Measurements from ENCODE around the gene ANTXRL.

GRCh38 chr10:46288601-46289206 is 1.9 kb downstream of the ANTXRL start:
- TF ChIP-seq POLR2AphosphoS5 (IDR thresholded peaks at IDR 0.05) (no peak), CTCF (IDR thresholded peaks at IDR 0.05) (no peak), POLR2A (IDR thresholded peaks at IDR 0.05) (no peak), EP300 (IDR thresholded peaks at IDR 0.05; ENCODE audit: low read depth) (no peak)

Measured in transverse colon (tissue), 4 donors.